CD4-positive, alpha-beta T cell (primary cell): Measurements from ENCODE around the gene CEACAM7. TPM values are rescaled to one million over a fixed set of nuclear protein-coding genes. Genes with fewer than 3 reads are reported as not detected.

ENCODE experiments used
- ATAC-seq: fragments of 200-7000 bp; cut with Tn5 transposase; one replicate; pipeline ENCODE4 v1.10.0; 2022; ENCODE audit warnings: mild to moderate bottlenecking; ENCODE audit not compliant: poor library complexity
- CTCF ChIA-PET: fragments of 350-600 bp; sonication (Branson Sonifier 250); formaldehyde crosslinking; loops from one replicate; lab custom pipeline; 2021; ENCODE audit warnings: antibody characterized with exemption, inconsistent platforms; lab: Charles Lee
- POLR2A ChIA-PET: fragments of 350-600 bp; sonication (Branson Sonifier 250); formaldehyde crosslinking; loops from one replicate; lab custom pipeline; 2021; ENCODE audit warnings: antibody characterized with exemption, inconsistent platforms; lab: Charles Lee
- DNase-seq, 14 experiments: peaks; one replicate each; pipeline ENCODE4 v3.0.0-alpha.2; 2013 to 2020; ENCODE audit warnings: mixed read lengths in 2 of 14
- H3K27ac ChIP-seq, 2 donors: one replicate each; pipeline versions ENCODE4 v1.5.1 to v1.7.0; 2013; ENCODE audit warnings: low read length in 2 of 2, low read depth in 1 of 2, mild to moderate bottlenecking in 1 of 2
- H3K27me3 ChIP-seq, 2 experiments: 1 replicate in 1 of 2; 2 replicates in 1 of 2; pipeline versions ENCODE4 v1.6.1 to v1.7.0; 2013; ENCODE audit warnings: low read length in 2 of 2, control low read depth in 1 of 2, mild to moderate bottlenecking in 1 of 2, moderate library complexity in 1 of 2; ENCODE audit not compliant: insufficient read depth in 2 of 2, control insufficient read depth in 1 of 2
- H3K36me3 ChIP-seq: one replicate; pipeline ENCODE4 v1.6.1; 2013; ENCODE audit warnings: low read length, control low read depth; ENCODE audit not compliant: insufficient read depth
- H3K4me1 ChIP-seq: one replicate; pipeline ENCODE4 v1.6.1; 2013; ENCODE audit warnings: low read length, control low read depth; ENCODE audit not compliant: insufficient read depth
- H3K4me3 ChIP-seq: one replicate; pipeline ENCODE4 v1.5.1; 2013; ENCODE audit warnings: mild to moderate bottlenecking, low read length, moderate library complexity
- H3K9me3 ChIP-seq, 2 experiments: 1 replicate in 1 of 2; 2 replicates in 1 of 2; pipeline versions ENCODE4 v1.6.1 to v1.7.0; 2013; ENCODE audit warnings: low read length in 2 of 2, mild to moderate bottlenecking in 2 of 2, control low read depth in 1 of 2, moderate library complexity in 1 of 2; ENCODE audit not compliant: control insufficient read depth in 1 of 2, insufficient read depth in 1 of 2
- H3K27ac Mint-ChIP-seq: one replicate; pipeline ENCODE4 v1.8.0; 2020; ENCODE audit warnings: mixed read lengths
- H3K27me3 Mint-ChIP-seq: one replicate; pipeline ENCODE4 v1.8.0; 2021; ENCODE audit warnings: mixed read lengths
- H3K36me3 Mint-ChIP-seq: one replicate; pipeline ENCODE4 v1.8.0; 2021; ENCODE audit warnings: low read depth, mixed read lengths
- H3K4me1 Mint-ChIP-seq: one replicate; pipeline ENCODE4 v1.8.0; 2021; ENCODE audit warnings: low read depth, mixed read lengths
- H3K4me3 Mint-ChIP-seq: one replicate; pipeline ENCODE4 v1.8.0; 2020; ENCODE audit warnings: mild to moderate bottlenecking, mixed read lengths
- H3K9me3 Mint-ChIP-seq: one replicate; pipeline ENCODE4 v1.8.0; 2020; ENCODE audit warnings: mixed read lengths
- CTCF ChIP-seq: fragments of 200-600 bp; IDR thresholded peaks from one replicate; pipeline ENCODE4 v1.8.0; 2022; ENCODE audit warnings: antibody characterized with exemption, mild to moderate bottlenecking
- intact Hi-C, 2 experiments: fragments of 100-400 bp; cut with DNase I in 1 of 2; cut with micrococcal nuclease in 1 of 2; formaldehyde crosslinking; loops; one replicate each; pipeline versions ENCODE4 v1.15.1 to v1.9.0; 2023 to 2025; cut with DNase I, micrococcal nuclease
- total RNA-seq, 174 experiments: library from RNA in 2 of 174; stranded (reverse) in 2 of 174; gene quantifications; one replicate each; pipeline ENCODE4 v1.2.3 and lab custom pipeline; 2021 to 2026

The CEACAM7 gene
- total RNA-seq, 2 experiments from 2014 or later, result not detected

- Histone ChIP-seq H3K36me3 (no peaks in the 10 kb centered on the region), H3K9me3 (no peaks in the 10 kb centered on the region), H3K27ac (no peak overlapping the region), H3K4me1 (peaks cover 38% of the 10 kb centered on the region), H3K4me3 (no peak overlapping the region), H3K27me3 (peaks cover 5 to 14% of the 10 kb centered on the region in 2 experiments)
- TF ChIP-seq CTCF, result no peak
- H3K4me1 Mint-ChIP-seq, result peaks cover 37% of the 10 kb centered on the region
- ChIA-PET CTCF (interaction anchor here (1.3 kb wide), 1 partner anchor 9 kb away, joined by 3 read pairs; no protein-coding TSS in a partner anchor), POLR2A (interaction anchor here (0.9 kb wide), 1 partner anchor 88 kb away, joined by 3 read pairs; no protein-coding TSS in a partner anchor)
- no peaks in the 10 kb centered on the region for H3K36me3 Mint-ChIP-seq
- no peak overlapping the region for H3K4me3 Mint-ChIP-seq
- DNase-seq (peak in 3 of 14 experiments; percentile 8 to 38 (median 30)), ATAC-seq (no peak)
- H3K9me3 Mint-ChIP-seq, result no peaks in the 10 kb centered on the region
- H3K27me3 Mint-ChIP-seq, result peaks cover 42% of the 10 kb centered on the region
- H3K27ac Mint-ChIP-seq, result peak overlapping the region; percentile 89
- intact Hi-C loops, result no loop called here
Measured at GRCh38 chr19:41637484-41637883, 50.6 kb downstream of the CEACAM7 start.

- intact Hi-C loops, result no loop called here
- CTCF ChIA-PET, result no interaction called here
- peaks cover 34% of the 10 kb centered on the region for H3K27me3 Mint-ChIP-seq
- Histone ChIP-seq H3K27ac (no peak overlapping the region), H3K9me3 (peaks cover 0 to 6% of the 10 kb centered on the region in 2 experiments), H3K4me1 (no peaks in the 10 kb centered on the region), H3K36me3 (no peaks in the 10 kb centered on the region), H3K27me3 (peaks cover 18 to 22% of the 10 kb centered on the region in 2 experiments), H3K4me3 (no peak overlapping the region)
- H3K9me3 Mint-ChIP-seq, result peaks cover 5% of the 10 kb centered on the region
- H3K27ac Mint-ChIP-seq, result no peak overlapping the region
- no peak for ATAC-seq
- POLR2A ChIA-PET, result interaction anchor here (0.8 kb wide), 1 partner anchor 13 kb away, joined by 3 read pairs; no protein-coding TSS in a partner anchor
- no peaks in the 10 kb centered on the region for H3K36me3 Mint-ChIP-seq
- no peaks in the 10 kb centered on the region for H3K4me1 Mint-ChIP-seq
- no peak overlapping the region for H3K4me3 Mint-ChIP-seq
- DNase-seq, result no peak
- TF ChIP-seq CTCF, result no peak
Measured at GRCh38 chr19:41627966-41628675, 59.9 kb downstream of the CEACAM7 start.

GRCh38 chr19:41626877-41627276 is 61.2 kb downstream of the CEACAM7 start, which contains the start of gene CEACAM4:
Gene CEACAM4 (minus strand): TSS chr19:41627074. CDS start chr19:41626963, 111 bp downstream.
- CTCF ChIA-PET, result no interaction called here

More at GRCh38 chr19:41626877-41627276, 61.2 kb downstream of the CEACAM7 start, which contains the start of gene CEACAM4:
- H3K4me1 Mint-ChIP-seq, result no peaks in the 10 kb centered on the region
- H3K27me3 Mint-ChIP-seq, result peaks cover 30% of the 10 kb centered on the region
- intact Hi-C loops, result no loop called here
- ATAC-seq, result no peak
- peaks cover 16 to 18% of the 10 kb centered on the region in 2 experiments for H3K27me3 ChIP-seq
- POLR2A ChIA-PET, result no interaction called here
- peak in 3 of 14 experiments; percentile 11 to 47 (median 42) for DNase-seq
- peaks cover 5% of the 10 kb centered on the region for H3K9me3 Mint-ChIP-seq
- H3K9me3 ChIP-seq, result peaks cover 0 to 6% of the 10 kb centered on the region in 2 experiments
- H3K4me3 ChIP-seq, result peak within 1 kb of the TSS; percentile 38
- no peak within 1 kb of the TSS for H3K27ac Mint-ChIP-seq
- no peaks in the 10 kb centered on the region for H3K4me1 ChIP-seq
- no peak for TF ChIP-seq CTCF
- peak within 1 kb of the TSS; percentile 25 for H3K4me3 Mint-ChIP-seq
- H3K36me3 Mint-ChIP-seq, result no peaks in the 10 kb centered on the region
- no peaks in the 10 kb centered on the region for H3K36me3 ChIP-seq
- H3K27ac ChIP-seq, result no peak within 1 kb of the TSS
